ENCODE data around the gene MIAT.
"Not testable (repeated sequence)": the region's sequence is repeated elsewhere in the genome, so short reads cannot be mapped to it uniquely, and the experiment has no call there.

The MIAT gene

GRCh38 chr22:26656891-26657851, at the start of gene MIAT:
TSS of gene MIAT (plus strand) at chr22:26657588.
- FAIRE-seq = no peak

GRCh38 chr22:26608129-26608528, 49.3 kb upstream of the MIAT start:
- FAIRE-seq = no peak

GRCh38 chr22:26609287-26609686, 48.1 kb upstream of the MIAT start:
- FAIRE-seq = no peak

- FAIRE-seq = no peak
Measured at GRCh38 chr22:26610072-26610958, 47.1 kb upstream of the MIAT start.

- FAIRE-seq = no peak
Measured at GRCh38 chr22:26610996-26611395, 46.4 kb upstream of the MIAT start.

- no peak for FAIRE-seq
Measured at GRCh38 chr22:26612652-26613051, 44.7 kb upstream of the MIAT start.

- not testable (repeated sequence) for FAIRE-seq
Measured at GRCh38 chr22:26613753-26614152, 43.6 kb upstream of the MIAT start.

GRCh38 chr22:26614322-26614721, 43.1 kb upstream of the MIAT start:
- FAIRE-seq = no peak

- FAIRE-seq = no peak
Measured at GRCh38 chr22:26615149-26615548, 42.2 kb upstream of the MIAT start.

GRCh38 chr22:26615830-26616435, 41.5 kb upstream of the MIAT start:
- FAIRE-seq = no peak

GRCh38 chr22:26616650-26617049, 40.7 kb upstream of the MIAT start:
- no peak for FAIRE-seq

GRCh38 chr22:26617271-26618199, 39.9 kb upstream of the MIAT start, which contains the start of gene CRYBB1:
TSS of gene CRYBB1 (minus strand) at chr22:26618027. CDS start at chr22:26616319, 1,708 bp downstream.
- FAIRE-seq = no peak

GRCh38 chr22:26618455-26618854, 38.9 kb upstream of the MIAT start:
- no peak for FAIRE-seq

GRCh38 chr22:26619510-26619909, 37.9 kb upstream of the MIAT start:
- no peak for FAIRE-seq

GRCh38 chr22:26620197-26620596, 37.2 kb upstream of the MIAT start:
- FAIRE-seq = no peak

- FAIRE-seq = no peak
Measured at GRCh38 chr22:26621663-26622062, 35.7 kb upstream of the MIAT start, which contains the start of gene CRYBA4. TSS of gene CRYBA4 (plus strand) at chr22:26621963. CDS start at chr22:26622597, 634 bp downstream.

- FAIRE-seq = no peak
Measured at GRCh38 chr22:26623984-26624383, 33.4 kb upstream of the MIAT start.

GRCh38 chr22:26624803-26625202, 32.6 kb upstream of the MIAT start:
- no peak for FAIRE-seq

- FAIRE-seq = no peak
Measured at GRCh38 chr22:26629988-26630761, 27.2 kb upstream of the MIAT start.

- FAIRE-seq = no peak
Measured at GRCh38 chr22:26631282-26631681, 26.1 kb upstream of the MIAT start.
